Activated T-helper 1 cell treated with Interleukin-2 at 50 U/mL for 16 hours (primary cell): ENCODE measurements around the gene CGREF1.
"Not testable (repeated sequence)": the region's sequence is repeated elsewhere in the genome, so short reads cannot be mapped to it uniquely, and the experiment has no call there.

Experiments
- DNase-seq: peaks from one replicate; pipeline ENCODE4 v3.0.0-alpha.2; 2020; ENCODE audit warnings: low read depth

CGREF1 gene

DNA sequence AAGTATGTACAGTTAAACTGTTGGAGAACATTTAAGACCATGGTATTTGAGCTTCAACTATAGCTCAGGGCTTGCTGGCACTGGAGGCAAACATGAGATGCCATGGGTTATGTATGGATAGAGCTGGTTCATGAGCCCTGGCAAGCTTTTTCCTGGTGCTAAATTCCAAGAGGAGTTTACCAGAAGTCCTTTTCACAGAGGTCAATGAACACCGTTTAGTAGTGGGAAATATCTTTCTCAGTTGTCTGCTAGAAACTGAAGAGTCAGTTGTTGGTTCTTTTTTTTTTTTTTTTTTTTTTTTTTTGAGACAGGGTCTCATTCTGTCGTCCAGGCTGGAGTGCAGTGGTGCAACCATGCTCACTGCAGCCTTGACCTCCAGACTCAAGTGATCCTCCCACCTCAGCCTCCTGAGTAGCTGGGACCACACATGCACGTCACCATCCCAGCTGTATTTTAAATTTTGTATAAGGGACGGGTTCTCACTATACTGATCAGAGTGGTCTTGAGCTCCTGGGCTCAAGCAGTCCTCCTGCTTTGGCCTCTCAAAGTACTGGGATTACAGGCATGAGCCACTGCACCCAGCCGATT, 31.0 kb downstream of the CGREF1 start:
- no peak for DNase-seq

DNA sequence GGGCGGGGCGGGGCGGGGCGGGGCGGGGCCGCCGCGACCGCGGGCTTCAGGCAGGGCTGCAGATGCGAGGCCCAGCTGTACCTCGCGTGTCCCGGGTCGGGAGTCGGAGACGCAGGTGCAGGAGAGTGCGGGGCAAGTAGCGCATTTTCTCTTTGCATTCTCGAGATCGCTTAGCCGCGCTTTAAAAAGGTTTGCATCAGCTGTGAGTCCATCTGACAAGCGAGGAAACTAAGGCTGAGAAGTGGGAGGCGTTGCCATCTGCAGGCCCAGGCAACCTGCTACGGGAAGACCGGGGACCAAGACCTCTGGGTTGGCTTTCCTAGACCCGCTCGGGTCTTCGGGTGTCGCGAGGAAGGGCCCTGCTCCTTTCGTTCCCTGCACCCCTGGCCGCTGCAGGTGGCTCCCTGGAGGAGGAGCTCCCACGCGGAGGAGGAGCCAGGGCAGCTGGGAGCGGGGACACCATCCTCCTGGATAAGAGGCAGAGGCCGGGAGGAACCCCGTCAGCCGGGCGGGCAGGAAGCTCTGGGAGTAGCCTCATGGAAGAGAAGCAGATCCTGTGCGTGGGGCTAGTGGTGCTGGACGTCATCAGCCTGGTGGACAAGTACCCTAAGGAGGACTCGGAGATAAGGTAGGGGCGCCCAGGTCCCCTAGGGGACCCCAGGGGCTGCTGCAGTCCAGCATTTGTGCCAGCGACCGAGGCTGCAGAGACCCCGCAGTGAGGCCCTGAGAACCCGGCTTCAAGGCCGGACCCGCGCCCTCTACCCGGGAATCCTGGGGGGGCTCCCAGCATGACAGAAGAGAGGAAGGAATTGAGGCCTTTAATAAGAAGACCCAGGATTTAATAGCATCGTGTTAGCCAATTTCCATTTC, 32.0 kb downstream of the CGREF1 start, which contains the start of gene KHK:
TSS of gene KHK (plus strand) at position 49 of the 870 bp plus-strand sequence. CDS start at position 537, 488 bp downstream.
- DNase-seq = no peak

DNA sequence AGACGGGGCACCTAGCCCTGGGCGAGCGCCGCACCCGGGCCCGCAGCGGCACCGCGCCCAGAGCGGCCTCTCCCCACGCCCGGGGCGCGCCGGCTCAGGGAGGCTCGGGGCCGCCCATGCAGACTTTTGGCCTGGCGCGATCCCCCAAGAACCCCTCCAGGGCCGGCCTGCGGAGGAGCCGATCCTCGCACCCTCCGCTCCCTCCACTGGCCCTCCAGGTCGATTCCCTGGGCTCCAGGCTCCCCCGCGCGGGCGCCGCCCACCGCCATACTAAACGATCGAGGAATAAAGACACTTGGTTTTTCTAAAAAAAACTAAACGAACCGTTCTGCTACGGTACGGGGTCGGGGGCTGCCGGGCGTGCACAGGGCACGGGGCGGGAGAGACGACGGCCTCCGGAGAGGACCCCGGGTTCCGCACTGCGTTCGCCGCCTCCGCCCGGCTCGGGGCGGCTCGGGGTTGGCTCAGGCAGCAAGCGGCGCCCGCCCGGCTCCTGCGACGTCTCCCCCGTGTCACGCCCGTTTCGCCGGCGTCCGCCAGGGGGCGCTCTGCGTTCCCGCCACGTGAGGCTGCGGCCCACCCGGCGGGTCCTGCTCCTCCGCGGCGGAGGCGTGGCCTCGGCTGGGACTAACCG, 32.7 kb downstream of the CGREF1 start:
- peak; percentile 99 for DNase-seq

DNA sequence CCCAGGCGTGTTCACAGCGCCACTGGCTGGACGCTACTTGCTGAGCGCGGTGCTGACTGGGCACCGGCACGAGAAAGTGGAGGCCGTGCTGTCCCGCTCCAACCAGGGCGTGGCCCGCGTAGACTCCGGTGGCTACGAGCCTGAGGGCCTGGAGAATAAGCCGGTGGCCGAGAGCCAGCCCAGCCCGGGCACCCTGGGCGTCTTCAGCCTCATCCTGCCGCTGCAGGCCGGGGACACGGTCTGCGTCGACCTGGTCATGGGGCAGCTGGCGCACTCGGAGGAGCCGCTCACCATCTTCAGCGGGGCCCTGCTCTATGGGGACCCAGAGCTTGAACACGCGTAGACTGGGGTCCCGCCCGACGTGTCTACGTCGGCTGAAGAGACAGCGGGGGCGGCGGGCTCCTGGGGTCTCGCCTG, 33.2 kb downstream of the CGREF1 start:
- no peak for DNase-seq

DNA sequence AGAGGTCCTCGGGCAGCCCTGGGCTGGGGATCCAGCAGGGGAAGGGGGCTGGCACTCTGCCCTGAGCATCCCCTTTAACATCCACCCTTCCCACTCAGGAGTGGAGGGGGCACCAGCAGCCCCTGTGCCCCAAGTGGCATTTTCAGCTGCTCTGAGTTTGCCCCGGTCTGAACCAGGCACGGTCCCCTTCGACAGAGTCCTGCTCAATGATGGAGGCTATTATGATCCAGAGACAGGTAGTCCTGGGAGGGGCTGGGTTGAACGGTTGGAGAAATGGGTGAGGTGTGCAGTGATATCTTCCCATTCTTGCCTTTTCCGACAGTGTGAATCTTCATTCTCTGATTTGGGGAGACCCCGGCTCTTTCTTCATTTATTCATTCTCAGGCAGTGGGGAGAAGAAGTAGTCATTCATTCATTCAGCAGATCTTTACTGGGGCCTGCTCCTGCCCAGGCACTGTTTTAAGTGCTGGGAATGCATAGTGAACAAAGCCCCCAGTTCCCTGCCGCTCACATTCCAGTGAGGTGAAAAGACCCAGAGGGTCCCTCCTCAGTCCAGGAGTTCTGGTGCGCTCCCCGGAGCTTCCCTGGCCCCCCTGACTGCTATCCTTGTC, 33.8 kb downstream of the CGREF1 start:
- no peak for DNase-seq

DNA sequence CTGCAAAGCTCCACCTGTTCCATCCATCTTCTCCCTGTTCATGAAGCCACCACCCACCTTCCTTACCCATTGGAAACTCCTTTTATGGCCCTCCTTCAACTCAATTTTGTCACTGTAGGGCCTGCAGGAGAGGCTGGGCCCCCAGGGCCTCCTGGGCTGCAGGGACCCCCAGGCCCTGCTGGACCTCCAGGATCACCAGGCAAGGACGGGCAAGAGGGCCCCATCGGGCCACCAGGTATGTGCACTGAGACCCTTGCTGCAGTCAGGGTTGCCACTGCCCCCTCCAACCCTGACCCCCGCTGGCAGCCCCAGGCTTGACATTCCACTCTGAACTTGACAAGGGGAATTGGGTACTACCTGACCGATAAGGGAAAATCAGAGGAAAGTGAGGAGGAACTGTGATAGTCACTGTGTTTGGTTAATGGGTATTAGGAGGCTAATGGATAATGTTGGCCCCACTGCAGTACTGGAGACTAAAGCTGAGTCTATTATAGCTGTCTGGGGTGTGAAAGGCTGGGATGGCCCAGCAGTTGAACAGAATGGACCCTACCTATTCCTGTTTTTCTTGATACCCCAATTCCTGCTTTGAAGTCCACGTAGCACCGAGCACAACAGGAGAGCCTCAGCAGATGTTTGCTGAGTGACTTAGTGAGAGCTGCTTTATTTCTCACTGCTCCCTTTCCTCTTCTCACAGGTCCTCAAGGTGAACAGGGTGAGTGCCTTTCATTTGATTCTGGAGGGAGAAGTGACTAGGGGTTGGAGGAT, 34.4 kb downstream of the CGREF1 start:
- DNase-seq = no peak

DNA sequence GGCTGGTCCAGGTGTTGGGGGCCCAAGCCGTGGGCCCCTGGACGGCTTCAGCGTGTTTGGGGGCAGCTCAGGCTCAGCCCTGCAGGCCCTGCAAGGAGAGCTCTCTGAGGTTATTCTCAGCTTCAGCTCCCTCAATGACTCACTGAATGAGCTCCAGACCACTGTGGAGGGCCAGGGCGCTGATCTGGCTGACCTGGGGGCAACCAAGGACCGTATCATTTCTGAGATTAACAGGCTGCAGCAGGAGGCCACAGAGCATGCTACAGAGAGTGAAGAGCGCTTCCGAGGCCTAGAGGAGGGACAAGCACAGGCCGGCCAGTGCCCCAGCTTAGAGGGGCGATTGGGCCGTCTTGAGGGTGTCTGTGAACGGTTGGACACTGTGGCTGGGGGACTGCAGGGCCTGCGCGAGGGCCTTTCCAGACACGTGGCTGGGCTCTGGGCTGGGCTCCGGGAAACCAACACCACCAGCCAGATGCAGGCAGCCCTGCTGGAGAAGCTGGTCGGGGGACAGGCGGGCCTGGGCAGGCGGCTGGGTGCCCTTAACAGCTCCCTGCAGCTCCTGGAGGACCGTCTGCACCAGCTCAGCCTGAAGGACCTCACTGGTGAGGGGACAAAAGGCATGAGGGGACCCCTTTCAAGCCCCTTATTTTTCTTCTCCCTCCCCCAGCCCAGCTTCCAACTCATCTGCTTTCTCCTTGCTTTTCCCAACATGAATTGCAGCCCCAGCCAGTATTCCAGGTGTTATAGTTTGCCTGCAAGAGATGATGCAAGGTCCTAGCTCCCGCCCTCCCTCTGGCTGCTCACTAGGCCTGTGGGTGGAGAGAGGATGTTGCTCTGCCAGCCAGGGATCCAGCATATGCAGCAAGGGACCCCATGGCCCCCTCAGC, 35.3 kb downstream of the CGREF1 start:
- no peak for DNase-seq

DNA sequence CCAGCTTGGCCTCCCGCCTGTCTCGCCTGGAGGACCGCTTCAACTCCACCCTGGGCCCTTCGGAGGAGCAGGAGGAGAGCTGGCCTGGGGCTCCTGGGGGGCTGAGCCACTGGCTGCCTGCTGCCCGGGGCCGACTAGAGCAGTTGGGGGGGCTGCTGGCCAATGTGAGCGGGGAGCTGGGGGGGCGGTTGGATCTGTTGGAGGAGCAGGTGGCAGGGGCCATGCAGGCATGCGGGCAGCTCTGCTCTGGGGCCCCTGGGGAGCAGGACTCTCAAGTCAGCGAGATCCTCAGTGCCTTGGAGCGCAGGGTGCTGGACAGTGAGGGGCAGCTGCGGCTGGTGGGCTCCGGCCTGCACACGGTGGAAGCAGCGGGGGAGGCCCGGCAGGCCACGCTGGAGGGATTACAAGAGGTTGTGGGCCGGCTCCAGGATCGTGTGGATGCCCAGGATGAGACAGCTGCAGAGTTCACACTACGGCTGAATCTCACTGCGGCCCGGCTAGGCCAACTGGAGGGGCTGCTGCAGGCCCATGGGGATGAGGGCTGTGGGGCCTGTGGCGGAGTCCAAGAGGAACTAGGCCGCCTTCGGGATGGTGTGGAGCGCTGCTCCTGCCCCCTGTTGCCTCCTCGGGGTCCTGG, 36.0 kb downstream of the CGREF1 start:
- no peak for DNase-seq

DNA sequence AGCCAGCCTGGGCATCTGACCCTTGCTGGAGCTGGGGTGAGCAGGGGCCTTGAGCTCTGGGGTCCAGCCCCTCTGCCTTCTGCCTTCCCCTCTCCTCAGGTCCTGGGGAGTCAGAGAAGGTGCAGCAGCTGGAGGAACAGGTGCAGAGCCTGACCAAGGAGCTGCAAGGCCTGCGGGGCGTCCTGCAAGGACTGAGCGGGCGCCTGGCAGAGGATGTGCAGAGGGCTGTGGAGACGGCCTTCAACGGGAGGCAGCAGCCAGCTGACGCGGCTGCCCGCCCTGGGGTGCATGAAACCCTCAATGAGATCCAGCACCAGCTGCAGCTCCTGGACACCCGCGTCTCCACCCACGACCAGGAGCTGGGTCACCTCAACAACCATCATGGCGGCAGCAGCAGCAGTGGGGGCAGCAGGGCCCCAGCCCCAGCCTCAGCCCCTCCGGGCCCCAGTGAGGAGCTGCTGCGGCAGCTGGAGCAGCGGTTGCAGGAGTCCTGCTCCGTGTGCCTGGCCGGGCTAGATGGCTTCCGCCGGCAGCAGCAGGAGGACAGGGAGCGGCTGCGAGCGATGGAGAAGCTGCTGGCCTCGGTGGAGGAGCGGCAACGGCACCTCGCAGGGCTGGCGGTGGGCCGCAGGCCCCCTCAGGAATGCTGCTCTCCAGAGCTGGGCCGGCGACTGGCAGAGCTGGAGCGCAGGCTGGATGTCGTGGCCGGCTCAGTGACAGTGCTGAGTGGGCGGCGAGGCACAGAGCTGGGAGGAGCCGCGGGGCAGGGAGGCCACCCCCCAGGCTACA, 36.8 kb downstream of the CGREF1 start:
- no peak for DNase-seq

DNA sequence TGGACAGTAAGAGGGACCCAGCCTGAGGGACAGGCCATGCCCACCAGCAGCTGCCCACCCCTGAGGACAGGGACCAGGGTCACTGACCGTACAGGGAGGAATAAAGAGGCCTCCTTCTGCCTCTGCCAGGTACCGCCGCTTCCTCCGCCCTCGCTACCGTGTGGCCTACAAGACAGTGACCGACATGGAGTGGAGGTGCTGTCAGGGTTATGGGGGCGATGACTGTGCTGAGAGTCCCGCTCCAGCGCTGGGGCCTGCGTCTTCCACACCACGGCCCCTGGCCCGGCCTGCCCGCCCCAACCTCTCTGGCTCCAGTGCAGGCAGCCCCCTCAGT, 38.4 kb downstream of the CGREF1 start:
- no peak for DNase-seq

DNA sequence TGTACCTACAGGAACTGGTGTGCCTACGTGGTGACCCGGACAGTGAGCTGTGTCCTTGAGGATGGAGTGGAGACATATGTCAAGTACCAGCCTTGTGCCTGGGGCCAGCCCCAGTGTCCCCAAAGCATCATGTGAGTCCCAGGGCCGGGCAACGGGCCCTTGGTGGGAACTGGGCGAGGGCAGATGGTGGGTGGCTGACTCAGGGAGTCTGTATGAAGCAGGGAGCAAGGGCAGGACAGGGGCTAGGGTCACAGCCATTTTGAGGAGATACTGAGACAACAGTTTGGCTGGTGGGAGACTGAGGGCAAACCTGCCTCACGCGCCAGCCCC, 38.8 kb downstream of the CGREF1 start:
- DNase-seq = no peak

DNA sequence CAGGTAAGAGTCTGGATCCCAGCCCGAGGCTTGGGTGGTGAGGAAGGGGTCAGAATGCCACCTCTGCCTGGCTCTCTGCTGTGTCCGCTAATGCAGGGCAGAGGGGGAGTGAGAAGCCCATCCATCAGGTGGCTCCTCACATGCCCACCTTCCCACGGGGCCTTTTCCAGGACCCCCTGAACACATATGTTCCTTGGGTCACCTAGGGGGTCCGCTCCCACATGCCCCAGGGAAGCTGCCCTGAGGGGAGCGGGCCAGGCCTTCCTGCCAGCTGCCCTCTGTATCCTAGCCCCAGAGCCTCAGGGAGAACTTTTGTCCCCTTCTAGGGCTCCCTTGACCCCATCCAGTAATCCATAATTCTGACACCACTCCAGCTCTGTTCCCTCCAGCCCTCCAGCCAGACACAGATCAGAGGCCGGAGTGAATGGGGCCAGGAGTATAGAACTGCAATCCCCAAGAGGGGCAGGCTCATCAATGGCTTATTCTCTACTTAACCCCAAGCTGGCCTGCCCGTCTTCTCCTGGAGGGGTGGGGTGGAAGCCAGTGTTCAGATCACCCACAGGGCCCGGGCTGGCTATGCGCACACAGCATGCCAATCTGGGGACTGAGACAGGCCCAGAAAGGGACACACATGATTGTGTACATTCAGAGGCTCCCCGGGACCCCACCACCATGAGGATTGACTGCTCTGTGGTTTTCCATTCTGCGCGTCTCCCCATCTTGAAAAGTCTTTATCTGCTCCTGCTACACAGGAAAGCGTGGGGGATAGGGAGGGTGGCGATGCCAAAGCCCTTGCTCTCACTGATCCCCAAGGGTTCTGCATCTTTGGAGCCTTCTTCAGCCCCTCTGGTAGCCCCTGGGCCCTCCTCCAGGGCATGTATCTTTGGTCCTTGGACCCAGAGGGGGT, 39.4 kb downstream of the CGREF1 start:
- no peak for DNase-seq

DNA sequence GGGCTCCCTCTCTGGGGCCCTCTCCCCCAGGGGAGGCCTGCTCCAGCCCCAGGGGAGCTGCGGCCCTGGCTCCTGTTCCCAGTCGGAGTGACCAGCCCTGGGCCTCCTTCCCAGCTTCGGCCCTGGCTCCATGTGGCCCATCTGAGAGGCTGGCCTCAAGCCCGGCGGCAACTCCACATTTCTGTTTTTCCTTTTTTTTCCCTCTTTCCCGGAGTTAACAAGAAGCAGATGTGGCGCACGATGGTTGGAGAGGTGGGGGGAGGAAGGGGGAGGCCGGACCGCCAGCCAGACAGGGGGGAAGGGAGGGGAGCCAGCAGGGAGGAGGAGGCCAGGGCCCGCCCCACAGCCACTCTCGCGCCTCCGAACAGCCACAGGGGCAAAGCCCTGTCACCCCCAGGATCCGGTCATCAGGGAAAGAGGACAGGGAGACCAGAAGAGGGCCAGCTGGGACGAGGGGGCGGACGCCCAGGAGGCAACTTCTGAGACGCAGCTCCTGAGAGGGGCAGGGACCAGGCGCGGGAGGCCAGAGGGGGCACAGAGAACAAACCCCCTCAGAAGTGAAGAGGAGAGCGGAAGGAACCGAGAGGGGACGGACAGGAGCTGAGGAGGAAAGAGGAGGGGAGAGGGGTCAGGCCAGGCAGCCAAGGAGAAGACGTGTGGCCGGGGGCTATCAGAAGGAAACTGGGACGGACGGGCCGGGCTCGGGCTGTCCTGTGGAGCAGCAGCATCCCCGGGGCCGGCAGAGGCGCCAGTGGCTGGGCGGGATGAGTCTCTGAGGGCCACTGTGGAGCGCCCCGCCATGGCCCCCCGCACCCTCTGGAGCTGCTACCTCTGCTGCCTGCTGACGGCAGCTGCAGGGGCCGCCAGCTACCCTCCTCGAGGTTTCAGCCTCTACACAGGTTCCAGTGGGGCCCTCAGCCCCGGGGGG, 40.4 kb downstream of the CGREF1 start, which contains the start of gene EMILIN1:
TSS of gene EMILIN1 (plus strand) at position 349 of the 928 bp plus-strand sequence. CDS start at position 800, 451 bp downstream.
- no peak for DNase-seq

DNA sequence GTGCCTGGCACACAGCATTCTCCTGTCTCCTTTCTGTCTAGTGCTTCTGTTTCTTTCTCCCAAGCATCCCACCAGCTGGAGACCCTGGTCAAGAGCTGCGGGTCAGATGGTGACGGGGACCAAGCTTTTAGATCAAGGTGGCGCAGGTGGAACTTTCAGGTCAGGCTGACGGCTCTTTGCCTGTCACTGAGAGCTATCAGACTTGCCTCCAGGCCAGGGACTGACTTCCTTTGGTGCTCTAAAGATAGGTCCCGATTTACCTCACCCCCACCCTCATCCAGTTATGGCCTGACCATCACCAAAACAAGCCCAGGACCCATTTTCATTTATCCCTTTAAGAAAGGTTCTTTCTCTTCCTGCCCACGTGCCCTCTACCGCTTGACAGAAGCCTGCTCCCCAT, 41.7 kb downstream of the CGREF1 start:
- DNase-seq = no peak

DNA sequence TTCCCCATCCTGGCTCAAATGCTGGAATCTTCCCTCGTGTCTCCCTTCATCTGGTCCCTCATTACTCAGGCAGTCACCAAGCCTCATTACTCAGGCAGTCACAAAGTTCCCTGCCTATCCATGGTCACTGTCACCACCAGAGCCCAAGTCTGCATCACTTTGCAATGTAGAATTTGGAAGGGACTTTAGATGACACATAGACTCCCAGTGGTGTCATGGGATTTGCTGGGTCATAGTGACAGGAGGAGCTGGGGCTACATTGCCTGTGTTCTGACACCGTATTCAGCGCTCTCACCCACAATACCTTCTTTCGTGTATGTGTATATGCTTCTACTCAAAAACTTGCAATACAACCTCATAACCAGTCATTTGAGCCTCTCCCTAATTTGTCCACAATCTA, 42.6 kb downstream of the CGREF1 start:
- DNase-seq = no peak

DNA sequence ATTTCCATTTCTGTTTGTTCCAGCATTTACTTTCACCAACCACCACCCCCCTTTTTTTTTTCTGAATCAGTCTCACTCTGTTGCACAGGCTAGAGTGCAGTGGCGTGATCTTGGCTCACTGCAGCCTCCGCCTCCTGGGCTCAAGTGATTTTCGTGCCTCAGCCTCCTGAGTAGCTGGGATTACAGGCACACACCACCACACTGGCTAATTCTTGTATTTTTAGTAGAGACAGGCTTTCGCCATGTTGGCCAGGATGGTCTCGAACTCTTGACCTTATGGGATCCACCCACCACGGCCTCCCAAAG, 43.4 kb downstream of the CGREF1 start:
- not testable (repeated sequence) for DNase-seq

DNA sequence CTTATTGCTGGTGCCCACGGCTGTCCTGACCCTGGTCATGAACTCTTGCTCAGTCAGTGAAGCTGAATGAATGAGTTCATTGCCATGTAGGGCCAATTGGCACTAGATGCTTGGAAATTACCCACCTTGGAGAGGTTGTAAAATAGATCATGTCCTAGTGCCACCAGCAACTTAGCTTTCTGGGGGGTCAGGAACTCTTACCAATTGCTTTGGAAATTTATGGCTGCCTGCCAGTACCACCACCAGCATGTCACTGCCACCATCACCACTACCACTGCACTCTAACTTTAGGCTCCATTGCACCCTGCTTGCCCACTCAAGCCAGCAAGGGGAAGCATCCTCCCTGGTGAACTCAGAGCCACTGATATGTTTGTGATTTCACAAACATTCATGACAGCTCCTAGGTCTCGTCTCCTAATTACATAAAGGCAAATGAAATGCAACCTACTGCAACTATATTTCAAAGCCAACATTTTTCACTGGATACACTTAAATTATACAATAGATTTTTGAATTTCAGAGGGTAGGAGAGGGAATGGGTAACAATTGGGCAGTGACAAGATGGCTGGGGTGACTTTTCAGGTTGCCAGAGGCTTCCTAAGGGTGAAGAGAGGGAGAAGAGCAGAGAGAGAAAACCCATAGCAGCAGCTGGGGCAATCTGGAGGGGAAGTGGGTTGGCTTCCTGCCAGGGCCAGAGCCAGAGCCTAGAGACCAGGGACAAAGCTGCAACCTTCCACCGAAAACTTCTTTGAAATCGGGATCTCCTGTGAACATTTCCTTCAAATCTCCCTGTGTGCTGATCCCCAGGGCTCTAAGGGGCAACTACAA, 44.0 kb downstream of the CGREF1 start:
- no peak for DNase-seq
